ENCODE results near the gene CHST11.

The CHST11 gene

GRCh38 chr12:104460973-104461698 lies 4.4 kb downstream of the CHST11 start:
- no peak for DNase-seq

GRCh38 chr12:104462325-104462724 lies 5.6 kb downstream of the CHST11 start:
- no peak for DNase-seq

- DNase-seq, result peak; percentile 61
These were observed 6.2 kb downstream of the CHST11 start for GRCh38 chr12:104462931-104463339.

GRCh38 chr12:104463368-104463767 lies 6.6 kb downstream of the CHST11 start:
- DNase-seq, result no peak

- DNase-seq, result no peak
These were observed 8.2 kb downstream of the CHST11 start for GRCh38 chr12:104464899-104465298.

- DNase-seq, result no peak
These were observed 10.1 kb downstream of the CHST11 start for GRCh38 chr12:104466709-104467345.

- DNase-seq, result no peak
These were observed 10.6 kb downstream of the CHST11 start for GRCh38 chr12:104467346-104467837.

GRCh38 chr12:104468371-104468770 lies 11.6 kb downstream of the CHST11 start:
- no peak for DNase-seq

GRCh38 chr12:104469066-104469465 lies 12.3 kb downstream of the CHST11 start:
- DNase-seq, result no peak

GRCh38 chr12:104469523-104469922 lies 12.8 kb downstream of the CHST11 start:
- DNase-seq, result no peak

- no peak for DNase-seq
These were observed 13.8 kb downstream of the CHST11 start for GRCh38 chr12:104470521-104470920.

GRCh38 chr12:104471336-104471735 lies 14.6 kb downstream of the CHST11 start:
- no peak for DNase-seq

GRCh38 chr12:104472748-104473147 lies 16.0 kb downstream of the CHST11 start:
- no peak for DNase-seq

- DNase-seq, result no peak
These were observed 16.7 kb downstream of the CHST11 start for GRCh38 chr12:104473374-104473983.

- no peak for DNase-seq
These were observed 18.5 kb downstream of the CHST11 start for GRCh38 chr12:104475271-104475670.

- no peak for DNase-seq
These were observed 21.0 kb downstream of the CHST11 start for GRCh38 chr12:104477510-104478390.

- DNase-seq, result peak; percentile 59
These were observed 21.8 kb downstream of the CHST11 start for GRCh38 chr12:104478396-104479122.

GRCh38 chr12:104479123-104479662 lies 22.4 kb downstream of the CHST11 start:
- no peak for DNase-seq

GRCh38 chr12:104480012-104480411 lies 23.3 kb downstream of the CHST11 start:
- no peak for DNase-seq

- DNase-seq, result no peak
These were observed 24.2 kb downstream of the CHST11 start for GRCh38 chr12:104480826-104481440.

- DNase-seq, result no peak
These were observed 25.4 kb downstream of the CHST11 start for GRCh38 chr12:104482113-104482512.

Data from central memory CD4-positive, alpha-beta T cell (primary cell).